ENCODE measurements around the gene CDR2L.
"Not testable (repeated sequence)": the region's sequence is repeated elsewhere in the genome, so short reads cannot be mapped to it uniquely, and the experiment has no call there.

CDR2L gene

GRCh38 chr17:74981979-74982662 is 5.3 kb upstream of the CDR2L start:
- no peak for DNase-seq

DNA sequence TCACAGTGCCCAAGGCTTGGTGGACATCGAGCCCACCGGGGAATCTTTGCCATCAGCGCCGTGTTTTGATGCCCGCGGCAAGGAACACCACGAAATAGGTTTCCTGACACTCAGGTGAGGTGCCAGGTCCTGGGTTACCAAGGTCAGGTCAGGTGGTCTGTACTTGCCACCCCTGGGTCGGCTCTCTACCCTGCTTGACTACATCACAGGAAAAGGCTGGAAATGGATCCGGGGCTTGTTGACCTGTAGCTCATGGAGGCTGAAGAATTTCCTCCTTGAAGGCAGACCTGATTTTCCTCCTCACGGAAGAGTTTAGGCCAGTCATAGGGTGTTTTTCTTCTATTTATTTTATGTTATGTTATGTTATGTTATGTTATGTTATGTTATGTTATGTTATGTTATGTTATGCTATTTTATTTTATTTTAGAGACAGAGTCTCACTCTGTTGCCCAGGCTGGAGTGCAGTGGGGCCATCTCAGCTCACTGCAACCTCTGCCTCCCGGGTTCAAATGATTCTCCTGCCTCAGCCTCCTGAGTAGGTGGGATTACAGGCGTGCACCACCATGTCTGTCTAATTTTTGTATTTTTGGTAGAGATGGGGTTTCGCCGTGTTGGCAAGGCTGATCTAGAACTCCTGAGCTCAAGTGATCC is 4.6 kb upstream of the CDR2L start:
- DNase-seq = not testable (repeated sequence)

GRCh38 chr17:74986206-74986576 is 1.2 kb upstream of the CDR2L start:
- no peak for DNase-seq

- DNase-seq = no peak
Measured at GRCh38 chr17:74987909-74988711, 678 bp downstream of the CDR2L start.

DNA sequence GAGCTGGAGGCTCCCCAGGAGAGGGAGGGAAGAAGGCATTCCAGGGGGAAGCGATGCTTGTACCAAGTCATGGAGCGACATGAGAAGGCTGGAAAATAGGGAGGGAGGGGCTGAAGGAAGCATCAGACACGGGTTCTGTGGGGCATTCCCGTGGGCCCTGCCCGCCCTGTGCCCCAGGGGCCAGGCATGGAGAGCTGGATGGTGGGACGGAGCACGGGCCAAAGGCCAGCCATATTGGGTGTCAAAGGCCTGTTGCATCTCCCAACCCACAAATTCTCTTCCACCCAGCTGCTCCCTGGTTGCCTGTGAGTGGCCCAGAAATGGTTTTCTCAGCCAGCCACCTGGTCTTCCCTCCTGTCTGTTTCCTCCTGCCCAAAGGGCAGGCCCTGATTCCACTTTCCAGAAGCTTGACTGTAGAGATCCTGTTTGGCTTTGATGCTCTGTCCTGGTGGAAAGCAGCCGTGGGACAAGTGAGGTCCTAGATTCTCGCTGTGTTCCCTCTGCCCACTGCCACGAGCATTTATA is 3.2 kb downstream of the CDR2L start:
- no peak for DNase-seq

GRCh38 chr17:74992223-74992622 is 4.8 kb downstream of the CDR2L start:
- DNase-seq = no peak

DNA sequence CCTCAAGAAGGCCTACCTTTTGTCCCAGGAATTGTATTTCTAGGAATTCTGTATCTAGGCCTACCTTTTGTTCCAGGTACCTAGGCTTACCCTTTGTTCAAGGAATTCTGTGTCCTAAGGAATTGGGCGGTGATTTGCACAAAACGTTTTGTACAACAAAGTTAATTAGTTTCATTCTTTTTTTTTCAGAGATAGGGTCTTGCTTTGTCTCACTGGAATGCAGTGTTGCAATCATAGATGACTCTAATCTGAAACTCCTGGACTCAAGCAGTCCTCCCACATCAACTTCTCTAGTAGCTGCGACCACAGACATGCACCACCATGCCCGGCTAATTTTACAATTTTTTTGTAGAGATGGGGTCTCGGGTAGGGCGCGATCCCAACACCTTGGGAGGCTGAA is 7.0 kb downstream of the CDR2L start:
- DNase-seq = no peak

GRCh38 chr17:74995847-74996246 is 8.4 kb downstream of the CDR2L start:
- no peak for DNase-seq

DNA sequence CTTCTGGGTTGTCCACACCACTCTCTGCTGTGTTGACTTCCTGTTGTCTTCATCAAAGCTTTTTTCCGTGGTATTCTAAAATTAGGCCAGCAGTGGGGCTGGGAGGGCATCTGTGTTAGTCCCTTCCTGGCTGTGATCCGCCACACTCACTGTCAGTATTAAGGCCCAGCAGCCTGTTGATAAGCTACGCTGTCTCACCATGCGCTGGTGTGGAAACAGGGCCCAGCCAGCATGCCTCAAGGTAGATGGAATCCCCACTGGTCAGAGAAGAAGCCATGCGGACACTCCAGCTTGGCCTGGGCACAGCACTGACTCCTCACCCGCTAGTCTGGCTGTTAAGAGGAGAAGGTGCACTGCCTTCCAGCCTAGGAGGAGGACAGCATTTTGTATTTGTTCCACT is 11.4 kb downstream of the CDR2L start:
- no peak for DNase-seq

GRCh38 chr17:74999523-74999922 is 12.1 kb downstream of the CDR2L start:
- no peak for DNase-seq

DNA sequence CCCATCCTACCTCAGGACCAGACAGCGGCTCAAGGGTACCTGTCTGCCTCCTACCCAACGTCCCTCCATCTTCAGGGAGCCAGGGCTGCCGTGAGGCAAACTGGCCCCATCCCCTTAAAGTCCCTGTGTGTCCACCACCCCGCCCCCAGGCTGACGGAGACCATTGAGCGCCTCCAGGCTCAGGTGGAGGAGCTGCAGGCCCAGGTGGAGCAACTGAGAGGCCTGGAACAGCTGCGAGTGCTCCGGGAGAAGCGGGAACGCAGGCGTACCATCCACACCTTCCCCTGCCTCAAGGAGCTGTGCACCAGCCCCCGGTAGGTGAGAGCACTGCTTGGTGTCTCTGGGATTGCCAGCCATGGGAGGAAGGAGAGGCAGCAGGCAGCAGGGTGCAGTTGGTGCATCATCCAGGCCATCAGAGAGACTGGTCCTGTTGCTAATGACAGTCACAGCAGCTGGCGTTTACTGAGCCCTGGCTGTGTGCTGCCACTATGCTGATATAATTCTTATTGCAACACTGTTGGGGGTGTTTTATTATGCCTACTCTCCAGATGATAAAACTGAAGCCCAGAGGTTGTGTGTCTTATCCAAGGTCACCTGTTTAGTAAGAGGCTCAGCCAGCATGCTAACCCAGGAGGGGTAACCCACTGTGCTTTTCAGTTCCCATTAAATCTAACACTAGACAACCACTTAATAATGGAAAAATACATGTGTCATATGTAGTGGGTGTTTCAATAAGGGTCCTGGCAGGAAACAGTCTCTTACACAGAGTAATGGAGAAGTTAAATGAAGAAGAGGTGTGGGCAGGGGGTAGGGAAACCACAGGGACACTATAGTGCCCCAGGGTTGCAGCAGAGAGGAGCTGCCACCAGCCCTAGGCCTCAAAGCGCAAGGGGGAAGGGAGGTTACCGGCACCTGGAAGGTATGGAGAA is 14.7 kb downstream of the CDR2L start:
- DNase-seq = no peak

DNA sequence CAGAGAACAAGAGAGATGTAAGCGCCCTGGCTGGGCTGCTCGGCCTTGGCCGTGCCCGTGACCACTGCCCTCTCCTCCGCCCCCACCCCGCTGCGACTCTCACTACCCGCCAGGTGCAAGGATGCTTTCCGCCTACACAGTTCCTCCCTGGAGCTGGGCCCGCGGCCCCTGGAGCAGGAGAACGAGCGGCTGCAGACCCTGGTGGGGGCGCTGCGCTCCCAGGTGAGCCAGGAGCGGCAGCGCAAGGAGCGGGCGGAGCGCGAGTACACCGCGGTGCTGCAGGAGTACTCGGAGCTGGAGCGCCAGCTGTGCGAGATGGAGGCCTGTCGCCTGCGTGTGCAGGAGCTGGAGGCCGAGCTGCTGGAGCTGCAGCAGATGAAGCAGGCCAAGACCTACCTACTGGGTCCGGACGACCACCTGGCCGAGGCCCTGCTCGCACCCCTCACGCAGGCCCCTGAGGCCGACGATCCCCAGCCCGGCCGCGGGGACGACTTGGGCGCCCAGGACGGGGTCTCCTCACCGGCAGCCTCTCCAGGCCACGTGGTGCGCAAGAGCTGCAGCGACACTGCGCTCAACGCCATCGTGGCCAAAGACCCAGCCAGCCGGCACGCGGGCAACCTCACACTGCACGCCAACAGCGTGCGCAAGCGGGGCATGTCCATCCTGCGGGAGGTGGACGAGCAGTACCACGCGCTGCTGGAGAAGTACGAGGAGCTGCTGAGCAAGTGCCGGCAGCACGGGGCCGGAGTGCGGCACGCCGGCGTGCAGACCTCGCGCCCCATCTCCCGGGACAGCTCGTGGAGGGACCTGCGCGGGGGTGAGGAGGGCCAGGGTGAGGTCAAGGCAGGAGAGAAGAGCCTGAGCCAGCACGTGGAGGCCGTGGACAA is 15.9 kb downstream of the CDR2L start:
- no peak for DNase-seq

GRCh38 chr17:75003957-75004355 is 16.5 kb downstream of the CDR2L start:
- DNase-seq = no peak

GRCh38 chr17:75004371-75004770 is 16.9 kb downstream of the CDR2L start:
- DNase-seq = no peak

- DNase-seq = no peak
Measured at GRCh38 chr17:75005291-75005690, 17.9 kb downstream of the CDR2L start.

- DNase-seq = not testable (repeated sequence)
Measured at GRCh38 chr17:75006084-75006483, 18.7 kb downstream of the CDR2L start.

GRCh38 chr17:75006653-75007052 is 19.2 kb downstream of the CDR2L start:
- DNase-seq = no peak

DNA sequence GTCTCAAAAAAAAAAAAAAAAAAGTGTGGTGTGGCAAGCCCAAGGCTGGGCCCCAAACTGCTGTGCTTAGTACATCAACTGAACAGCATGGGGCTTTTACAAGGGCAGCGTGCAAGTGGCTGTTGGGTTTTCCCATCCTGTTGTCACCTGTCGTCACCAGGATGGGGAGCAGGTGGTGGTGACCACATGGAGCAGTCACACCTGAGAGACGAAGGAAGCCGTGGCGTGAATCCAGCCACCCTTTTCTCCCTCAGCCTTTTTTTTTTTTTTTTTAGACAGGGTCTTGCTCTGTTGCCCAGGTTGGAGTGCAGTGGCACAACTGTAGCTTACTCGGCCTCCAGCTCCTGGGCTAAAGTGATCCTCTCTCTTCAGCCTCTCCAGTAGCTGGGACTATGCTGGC is 20.9 kb downstream of the CDR2L start:
- no peak for DNase-seq

DNA sequence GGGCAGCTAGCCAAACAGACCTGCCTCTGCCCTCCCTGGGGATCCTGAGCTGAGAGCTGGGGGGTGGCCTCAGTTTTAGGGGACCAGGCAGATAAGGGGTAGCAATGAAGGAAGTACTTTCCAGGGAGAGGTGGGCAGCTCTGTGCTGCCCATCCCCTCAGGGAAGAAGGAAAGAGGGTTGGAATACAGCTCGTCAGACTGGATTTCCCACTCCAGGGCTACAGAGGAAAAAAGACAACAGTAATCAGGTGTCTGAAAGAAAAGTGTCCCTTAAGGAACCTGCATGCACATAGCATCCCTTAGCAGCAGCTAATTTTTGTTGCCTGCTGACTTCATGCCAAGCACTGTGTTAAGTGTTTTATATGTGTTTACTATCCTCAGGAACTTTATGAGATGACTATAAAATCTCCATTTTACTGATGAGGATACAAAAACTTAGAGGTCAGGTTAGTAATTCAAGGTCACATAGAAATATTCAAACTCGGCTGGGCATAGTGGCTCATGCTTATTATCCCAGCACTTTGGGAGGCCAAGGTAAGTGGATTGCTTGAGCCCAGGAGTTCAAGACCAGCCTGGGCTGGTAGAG is 21.8 kb downstream of the CDR2L start:
- DNase-seq = no peak

DNA sequence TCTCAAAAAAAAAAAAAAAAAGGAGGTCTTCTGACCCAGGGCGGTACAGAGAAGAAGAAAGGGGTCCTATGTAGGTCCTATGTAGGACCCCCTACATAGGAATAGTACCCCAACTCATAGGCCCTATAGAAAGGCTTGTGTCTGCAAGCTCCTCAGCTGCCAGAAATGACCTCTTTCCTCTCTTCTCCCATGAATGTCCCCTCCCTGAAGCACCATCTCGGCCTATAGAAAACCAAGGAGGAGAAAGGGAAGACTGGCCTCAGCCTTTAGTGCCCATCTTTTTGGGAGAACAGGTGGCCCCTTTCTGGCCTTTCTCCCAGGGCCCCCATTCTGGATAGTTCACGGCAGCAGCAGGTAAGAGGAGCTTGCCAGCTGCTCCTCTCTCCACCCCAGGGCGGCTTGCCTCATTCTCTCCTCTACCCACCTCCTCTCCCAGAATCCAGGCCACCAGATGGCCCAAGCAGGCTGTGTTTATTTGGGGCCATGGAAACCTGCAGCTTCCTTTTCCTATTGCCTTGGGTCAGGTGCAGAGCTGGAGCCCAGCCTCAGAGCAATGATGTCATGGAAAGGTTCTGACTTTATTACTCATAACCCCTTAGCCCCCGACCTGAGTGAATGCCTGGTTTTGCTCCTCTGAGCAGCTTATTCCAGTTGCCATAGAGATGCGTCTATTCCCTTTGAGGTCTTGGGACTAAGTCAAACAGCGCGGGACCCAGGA is 23.4 kb downstream of the CDR2L start:
- no peak for DNase-seq
